Measurements from ENCODE around the gene SLC25A44.

SLC25A44 gene

GRCh38 chr1:156193488-156194299 is at the start of gene SLC25A44:
Gene SLC25A44, plus strand, starts transcription at chr1:156194104. Its CDS starts 5,744 bp downstream, at chr1:156199848.
- H3K27ac Mint-ChIP-seq = peak within 1 kb of the TSS; percentile 96
- peaks cover 54% of the 10 kb centered on the region for H3K4me1 Mint-ChIP-seq
- peak within 1 kb of the TSS; percentile 97 for H3K4me3 Mint-ChIP-seq

GRCh38 chr1:156144742-156145141 is 49.2 kb upstream of the SLC25A44 start:
- H3K4me3 Mint-ChIP-seq = no peak overlapping the region
- DNase-seq (ENCODE audit: low spot score in 2 of 2) (no peak), ATAC-seq (no peak)
- peaks cover 41% of the 10 kb centered on the region for H3K36me3 Mint-ChIP-seq
- peak overlapping the region; percentile 91 for H3K27ac Mint-ChIP-seq
- no peaks in the 10 kb centered on the region for H3K9me3 Mint-ChIP-seq
- H3K4me1 Mint-ChIP-seq = peaks cover 45% of the 10 kb centered on the region

More at GRCh38 chr1:156193488-156194299, at the start of gene SLC25A44:
- peak; percentile 97 for ATAC-seq
- DNase-seq (ENCODE audit: low spot score in 2 of 2) = peak; percentile 90 to 100
- no peaks in the 10 kb centered on the region for H3K9me3 Mint-ChIP-seq
- H3K36me3 Mint-ChIP-seq = peaks cover 18% of the 10 kb centered on the region

GRCh38 chr1:156145650-156146019 is 48.3 kb upstream of the SLC25A44 start:
- no peak for DNase-seq (ENCODE audit: low spot score in 2 of 2)

GRCh38 chr1:156146020-156146768 is 47.7 kb upstream of the SLC25A44 start:
- peaks cover 32% of the 10 kb centered on the region for H3K36me3 Mint-ChIP-seq
- DNase-seq (ENCODE audit: low spot score in 2 of 2) (peak in 1 of 2 donors; percentile 67), ATAC-seq (peak; percentile 79)
- peaks cover 53% of the 10 kb centered on the region for H3K4me1 Mint-ChIP-seq
- no peaks in the 10 kb centered on the region for H3K9me3 Mint-ChIP-seq
- peak overlapping the region; percentile 68 for H3K4me3 Mint-ChIP-seq
- H3K27ac Mint-ChIP-seq = peak overlapping the region; percentile 91

More at GRCh38 chr1:156145650-156146019, 48.3 kb upstream of the SLC25A44 start:
- H3K36me3 Mint-ChIP-seq = peaks cover 37% of the 10 kb centered on the region
- no peaks in the 10 kb centered on the region for H3K9me3 Mint-ChIP-seq
- H3K4me1 Mint-ChIP-seq = peaks cover 53% of the 10 kb centered on the region
- peak overlapping the region; percentile 91 for H3K27ac Mint-ChIP-seq
- peak overlapping the region; percentile 68 for H3K4me3 Mint-ChIP-seq
- no peak for ATAC-seq

GRCh38 chr1:156146769-156147405 is 47.0 kb upstream of the SLC25A44 start:
- peak overlapping the region; percentile 91 for H3K27ac Mint-ChIP-seq
- peaks cover 52% of the 10 kb centered on the region for H3K4me1 Mint-ChIP-seq
- H3K36me3 Mint-ChIP-seq = peaks cover 27% of the 10 kb centered on the region
- peak overlapping the region; percentile 68 for H3K4me3 Mint-ChIP-seq
- ATAC-seq (no peak), DNase-seq (ENCODE audit: low spot score in 2 of 2) (no peak)
- H3K9me3 Mint-ChIP-seq = no peaks in the 10 kb centered on the region

GRCh38 chr1:156148216-156148615 is 45.7 kb upstream of the SLC25A44 start:
- Mint-ChIP-seq H3K4me1 (peaks cover 65% of the 10 kb centered on the region), H3K4me3 (peak overlapping the region; percentile 46), H3K36me3 (peaks cover 30% of the 10 kb centered on the region), H3K9me3 (no peaks in the 10 kb centered on the region), H3K27ac (peak overlapping the region; percentile 94)
- no peak for DNase-seq (ENCODE audit: low spot score in 2 of 2)
- peak; percentile 22 for ATAC-seq

- peaks cover 80% of the 10 kb centered on the region for H3K4me1 Mint-ChIP-seq
- no peak for DNase-seq (ENCODE audit: low spot score in 2 of 2)
- no peak for ATAC-seq
- peak overlapping the region; percentile 94 for H3K27ac Mint-ChIP-seq
- no peak overlapping the region for H3K4me3 Mint-ChIP-seq
- H3K9me3 Mint-ChIP-seq = no peaks in the 10 kb centered on the region
- H3K36me3 Mint-ChIP-seq = peaks cover 25% of the 10 kb centered on the region
Observed at GRCh38 chr1:156149374-156150332, 44.3 kb upstream of the SLC25A44 start.

- H3K4me3 Mint-ChIP-seq = no peak overlapping the region
- peak overlapping the region; percentile 81 for H3K27ac Mint-ChIP-seq
- H3K9me3 Mint-ChIP-seq = no peaks in the 10 kb centered on the region
- no peak for ATAC-seq
- DNase-seq (ENCODE audit: low spot score in 2 of 2) = no peak
- H3K4me1 Mint-ChIP-seq = peaks cover 87% of the 10 kb centered on the region
- H3K36me3 Mint-ChIP-seq = peaks cover 24% of the 10 kb centered on the region
Observed at GRCh38 chr1:156150333-156151011, 43.4 kb upstream of the SLC25A44 start.

- no peak for DNase-seq (ENCODE audit: low spot score in 2 of 2)
- H3K27ac Mint-ChIP-seq = no peak overlapping the region
- H3K36me3 Mint-ChIP-seq = peaks cover 17% of the 10 kb centered on the region
- no peak overlapping the region for H3K4me3 Mint-ChIP-seq
- ATAC-seq = no peak
- peaks cover 87% of the 10 kb centered on the region for H3K4me1 Mint-ChIP-seq
- H3K9me3 Mint-ChIP-seq = no peaks in the 10 kb centered on the region
Observed at GRCh38 chr1:156151093-156151688, 42.7 kb upstream of the SLC25A44 start.

GRCh38 chr1:156152628-156153027 is 41.3 kb upstream of the SLC25A44 start:
- H3K27ac Mint-ChIP-seq = peak overlapping the region; percentile 86
- DNase-seq (ENCODE audit: low spot score in 2 of 2) (no peak), ATAC-seq (no peak)
- H3K4me3 Mint-ChIP-seq = peak overlapping the region; percentile 79
- peaks cover 90% of the 10 kb centered on the region for H3K4me1 Mint-ChIP-seq
- H3K9me3 Mint-ChIP-seq = no peaks in the 10 kb centered on the region
- peaks cover 29% of the 10 kb centered on the region for H3K36me3 Mint-ChIP-seq

GRCh38 chr1:156153362-156153761 is 40.5 kb upstream of the SLC25A44 start, which contains the start of gene SEMA4A:
Gene SEMA4A, plus strand, starts transcription at chr1:156153585. Its CDS starts 994 bp downstream, at chr1:156154579.
- H3K4me3 Mint-ChIP-seq = peak within 1 kb of the TSS; percentile 79
- no peak for ATAC-seq
- peaks cover 30% of the 10 kb centered on the region for H3K36me3 Mint-ChIP-seq
- H3K4me1 Mint-ChIP-seq = peaks cover 90% of the 10 kb centered on the region
- H3K27ac Mint-ChIP-seq = peak within 1 kb of the TSS; percentile 86
- no peak for DNase-seq (ENCODE audit: low spot score in 2 of 2)
- no peaks in the 10 kb centered on the region for H3K9me3 Mint-ChIP-seq

- Mint-ChIP-seq H3K9me3 (no peaks in the 10 kb centered on the region), H3K4me1 (peaks cover 93% of the 10 kb centered on the region), H3K36me3 (peaks cover 40% of the 10 kb centered on the region), H3K27ac (peak overlapping the region; percentile 86), H3K4me3 (peak overlapping the region; percentile 79)
- ATAC-seq (peak; percentile 93), DNase-seq (ENCODE audit: low spot score in 2 of 2) (peak; percentile 26 to 74)
Observed at GRCh38 chr1:156154317-156154749, 39.6 kb upstream of the SLC25A44 start.

- DNase-seq (ENCODE audit: low spot score in 2 of 2) = no peak
- H3K27ac Mint-ChIP-seq = peak overlapping the region; percentile 86
- no peaks in the 10 kb centered on the region for H3K9me3 Mint-ChIP-seq
- peaks cover 92% of the 10 kb centered on the region for H3K4me1 Mint-ChIP-seq
- no peak for ATAC-seq
- H3K36me3 Mint-ChIP-seq = peaks cover 50% of the 10 kb centered on the region
- peak overlapping the region; percentile 79 for H3K4me3 Mint-ChIP-seq
Observed at GRCh38 chr1:156155756-156156510, 38.0 kb upstream of the SLC25A44 start.
